HG03066 (cell line): ENCODE data around the gene ACER3.
"Not testable (repeated sequence)": the region's sequence is repeated elsewhere in the genome, so short reads cannot be mapped to it uniquely, and the experiment has no call there.

ENCODE experiments used
- ATAC-seq: cut with Tn5 transposase; IDR thresholded peaks from one replicate; pipeline ENCODE4 v1.9.1; 2021; ENCODE audit warnings: low read depth; ENCODE audit not compliant: unreplicated experiment

ACER3 gene

GRCh38 chr11:76860539-76861475 is at the start of gene ACER3:
Gene ACER3 (plus strand): TSS chr11:76860918. CDS start chr11:76860977, 59 bp downstream.
- peak; percentile 89 for ATAC-seq

- no peak for ATAC-seq
Measured at GRCh38 chr11:76811259-76811658, 49.5 kb upstream of the ACER3 start.

GRCh38 chr11:76814414-76814813 is 46.3 kb upstream of the ACER3 start:
- ATAC-seq: no peak

GRCh38 chr11:76815678-76816077 is 45.0 kb upstream of the ACER3 start:
- not testable (repeated sequence) for ATAC-seq

GRCh38 chr11:76820184-76820566 is 40.5 kb upstream of the ACER3 start:
- ATAC-seq: no peak

GRCh38 chr11:76821396-76821795 is 39.3 kb upstream of the ACER3 start:
- ATAC-seq: not testable (repeated sequence)

- ATAC-seq: no peak
Measured at GRCh38 chr11:76822406-76822805, 38.3 kb upstream of the ACER3 start.

- ATAC-seq: no peak
Measured at GRCh38 chr11:76823481-76824028, 37.2 kb upstream of the ACER3 start.

GRCh38 chr11:76824083-76824939 is 36.4 kb upstream of the ACER3 start:
- ATAC-seq: no peak

GRCh38 chr11:76824980-76825725 is 35.6 kb upstream of the ACER3 start:
- ATAC-seq: no peak

- no peak for ATAC-seq
Measured at GRCh38 chr11:76825726-76826396, 34.9 kb upstream of the ACER3 start.

GRCh38 chr11:76826508-76826907 is 34.2 kb upstream of the ACER3 start:
- ATAC-seq: not testable (repeated sequence)

GRCh38 chr11:76827005-76827404 is 33.7 kb upstream of the ACER3 start:
- not testable (repeated sequence) for ATAC-seq

- no peak for ATAC-seq
Measured at GRCh38 chr11:76830639-76831327, 29.9 kb upstream of the ACER3 start.

GRCh38 chr11:76831686-76832310 is 28.9 kb upstream of the ACER3 start:
- no peak for ATAC-seq

- ATAC-seq: no peak
Measured at GRCh38 chr11:76832361-76832760, 28.4 kb upstream of the ACER3 start.

GRCh38 chr11:76834151-76834550 is 26.6 kb upstream of the ACER3 start:
- ATAC-seq: no peak

GRCh38 chr11:76835036-76835435 is 25.7 kb upstream of the ACER3 start:
- no peak for ATAC-seq
